Glutamatergic neuron (in vitro differentiated cells): ENCODE results near the gene PDZD4. TPM values are rescaled to one million over a fixed set of nuclear protein-coding genes. Genes with fewer than 3 reads are reported as not detected.

Source experiments
- DNase-seq: peaks from one replicate; pipeline ENCODE4 v3.0.0; 2022
- H3K27ac Mint-ChIP-seq: one replicate; pipeline ENCODE4 v1.8.0; 2020; ENCODE audit warnings: mild to moderate bottlenecking, mixed read lengths, inconsistent platforms; ENCODE audit not compliant: unreplicated experiment
- H3K27me3 Mint-ChIP-seq: one replicate; pipeline ENCODE4 v1.8.0; 2020; ENCODE audit warnings: mild to moderate bottlenecking, moderate library complexity, mixed read lengths, inconsistent platforms; ENCODE audit not compliant: unreplicated experiment
- H3K36me3 Mint-ChIP-seq: one replicate; pipeline ENCODE4 v1.8.0; 2020; ENCODE audit warnings: mild to moderate bottlenecking, mixed read lengths, inconsistent platforms; ENCODE audit not compliant: unreplicated experiment
- H3K4me1 Mint-ChIP-seq: one replicate; pipeline ENCODE4 v1.8.0; 2020; ENCODE audit warnings: mild to moderate bottlenecking, low read depth, mixed read lengths, inconsistent platforms; ENCODE audit not compliant: unreplicated experiment
- H3K4me3 Mint-ChIP-seq: one replicate; pipeline ENCODE4 v1.8.0; 2020; ENCODE audit warnings: mild to moderate bottlenecking, mixed read lengths, inconsistent platforms; ENCODE audit not compliant: unreplicated experiment
- H3K9me3 Mint-ChIP-seq: one replicate; pipeline ENCODE4 v1.8.0; 2020; ENCODE audit warnings: mild to moderate bottlenecking, moderate library complexity, mixed read lengths, inconsistent platforms; ENCODE audit not compliant: unreplicated experiment
- CTCF ChIP-seq: fragments of 200-600 bp; sonication (generic); IDR thresholded peaks from one replicate; pipeline ENCODE4 v1.5.0; 2021; ENCODE audit not compliant: partially characterized antibody, unreplicated experiment
- total RNA-seq: library from RNA; stranded (reverse); fragmentation: NEBNext Ultra II Directional; extraction: Animal tissue kit (Norgen Biotek cat#: 25700); gene quantifications from one replicate; pipeline ENCODE4 v1.2.1, GENCODE V29; 2021; ENCODE audit not compliant: unreplicated experiment

The PDZD4 gene
- total RNA-seq, 1 donor from 2014 or later: 41.8 TPM

DNA sequence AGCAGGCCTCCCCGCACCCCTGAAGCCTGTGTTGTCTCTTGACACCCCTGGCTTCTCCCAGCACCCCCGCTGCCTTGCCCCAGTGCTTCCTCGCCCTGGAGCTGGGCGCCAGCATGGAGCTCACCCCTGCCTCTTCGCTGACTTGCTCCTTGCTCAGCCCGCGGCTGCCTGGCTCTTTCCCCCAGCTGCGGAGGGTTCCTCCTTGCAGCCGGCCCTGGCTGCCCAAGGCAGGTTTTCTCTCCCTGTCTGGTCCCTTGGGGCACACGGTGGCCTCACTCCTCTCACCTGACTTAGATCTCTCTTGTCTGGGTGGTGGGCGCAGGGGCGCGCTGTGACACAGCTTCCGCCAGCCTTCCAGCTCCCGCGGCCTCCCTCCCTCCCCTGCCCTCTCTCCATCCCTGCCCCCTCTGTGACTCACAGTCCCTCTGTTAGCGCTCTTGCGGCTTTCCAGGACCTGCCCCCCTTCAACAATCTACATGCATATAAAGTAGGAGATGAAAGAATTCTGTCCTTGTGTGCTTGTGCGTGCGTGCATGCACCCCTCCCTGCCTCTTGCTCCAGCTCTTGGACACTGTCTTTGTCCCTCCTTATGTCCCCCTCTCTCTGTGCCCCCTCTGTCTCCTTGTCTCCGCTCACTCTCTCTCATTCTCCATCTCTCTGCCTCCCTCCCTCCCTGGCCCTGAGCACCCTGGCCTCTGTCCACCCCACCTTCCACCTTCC, 64.1 kb downstream of the PDZD4 start:
- DNase-seq: peak; percentile 28
- no peak overlapping the region for H3K27ac Mint-ChIP-seq

GRCh38 chrX:153765138-153766079, 64.9 kb downstream of the PDZD4 start:
- Mint-ChIP-seq H3K27me3 (no peaks in the 10 kb centered on the region), H3K27ac (no peak overlapping the region), H3K4me1 (no peaks in the 10 kb centered on the region), H3K36me3 (no peaks in the 10 kb centered on the region), H3K4me3 (no peak overlapping the region), H3K9me3 (no peaks in the 10 kb centered on the region)
- peak; percentile 14 for DNase-seq
- no peak for TF ChIP-seq CTCF

More for the DNA sequence above, 64.1 kb downstream of the PDZD4 start:
- Mint-ChIP-seq H3K9me3 (no peaks in the 10 kb centered on the region), H3K36me3 (no peaks in the 10 kb centered on the region), H3K27me3 (no peaks in the 10 kb centered on the region), H3K4me3 (no peak overlapping the region), H3K4me1 (no peaks in the 10 kb centered on the region)
- TF ChIP-seq CTCF: no peak

DNA sequence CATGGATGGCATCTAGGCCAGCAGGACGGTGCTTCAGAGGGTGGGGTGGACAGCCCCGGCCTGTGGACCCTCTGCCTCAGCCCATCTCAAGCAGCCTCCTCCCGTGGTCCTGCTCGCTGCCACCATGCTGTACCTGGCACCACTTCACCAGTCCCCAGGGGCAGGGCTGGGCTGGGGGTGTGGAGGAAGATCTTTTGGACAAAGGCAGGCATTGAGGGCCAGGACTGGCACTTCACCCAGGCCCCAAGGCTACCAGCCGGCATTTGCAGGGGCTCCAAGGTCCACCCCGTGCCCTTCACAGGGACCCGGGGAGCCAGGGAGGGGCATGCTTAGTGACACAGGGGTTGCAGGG, 65.6 kb downstream of the PDZD4 start:
- H3K4me1 Mint-ChIP-seq: no peaks in the 10 kb centered on the region
- H3K27ac Mint-ChIP-seq: no peak overlapping the region
- no peaks in the 10 kb centered on the region for H3K27me3 Mint-ChIP-seq
- H3K4me3 Mint-ChIP-seq: no peak overlapping the region
- DNase-seq: peak; percentile 7
- TF ChIP-seq CTCF: no peak
- no peaks in the 10 kb centered on the region for H3K9me3 Mint-ChIP-seq
- H3K36me3 Mint-ChIP-seq: no peaks in the 10 kb centered on the region

DNA sequence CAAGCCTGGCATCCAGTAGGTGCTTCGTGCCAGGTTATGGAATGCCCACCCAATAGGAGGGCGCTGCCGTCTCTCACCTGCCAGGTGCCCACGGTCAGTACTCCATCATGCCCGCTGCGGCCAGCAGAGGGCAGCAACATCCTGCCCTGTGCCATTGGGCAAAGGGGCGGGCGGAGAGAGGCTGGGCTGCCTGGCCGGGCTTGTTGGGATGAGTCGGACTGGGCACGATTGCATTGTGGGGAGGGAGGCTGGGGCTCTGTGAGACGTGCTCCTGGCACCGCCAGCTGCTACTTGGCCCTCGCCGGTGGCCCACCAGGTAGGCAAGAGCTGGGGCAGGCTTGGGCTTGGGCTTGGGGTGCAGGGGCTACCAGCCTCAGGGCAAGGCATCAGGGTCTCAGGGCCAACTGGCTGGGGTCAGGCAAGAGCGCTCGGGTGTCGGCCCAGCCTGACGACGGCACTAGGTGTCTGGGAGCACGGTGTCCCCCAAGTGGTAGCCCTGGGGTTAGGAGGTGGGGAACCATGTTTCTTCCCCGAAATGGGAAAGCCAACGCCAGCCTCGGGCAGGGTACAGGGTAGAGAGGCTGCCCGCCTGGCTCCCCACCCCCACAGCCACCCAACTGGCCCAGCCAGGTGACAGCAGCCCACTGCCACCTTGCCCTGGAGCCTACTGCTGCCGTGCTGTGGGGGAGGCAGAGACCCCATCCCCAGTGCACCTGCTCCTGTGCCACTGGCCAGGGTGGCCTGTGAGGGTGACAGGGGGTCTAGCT, 66.2 kb downstream of the PDZD4 start, which contains the start of gene PLXNB3:
PLXNB3 (plus strand) TSS at position 261 of the 767 bp plus-strand sequence. CDS start 1,287 bp downstream, outside the sequence.
- no peaks in the 10 kb centered on the region for H3K9me3 Mint-ChIP-seq
- H3K27me3 Mint-ChIP-seq: no peaks in the 10 kb centered on the region
- no peaks in the 10 kb centered on the region for H3K36me3 Mint-ChIP-seq
- H3K27ac Mint-ChIP-seq: no peak within 1 kb of the TSS
- no peak within 1 kb of the TSS for H3K4me3 Mint-ChIP-seq
- DNase-seq: peak; percentile 78
- TF ChIP-seq CTCF: peak; percentile 76
- no peaks in the 10 kb centered on the region for H3K4me1 Mint-ChIP-seq
